Measurements from ENCODE around the gene SNX8.
"Not testable (repeated sequence)": the region's sequence is repeated elsewhere in the genome, so short reads cannot be mapped to it uniquely, and the experiment has no call there.

The SNX8 gene

DNA sequence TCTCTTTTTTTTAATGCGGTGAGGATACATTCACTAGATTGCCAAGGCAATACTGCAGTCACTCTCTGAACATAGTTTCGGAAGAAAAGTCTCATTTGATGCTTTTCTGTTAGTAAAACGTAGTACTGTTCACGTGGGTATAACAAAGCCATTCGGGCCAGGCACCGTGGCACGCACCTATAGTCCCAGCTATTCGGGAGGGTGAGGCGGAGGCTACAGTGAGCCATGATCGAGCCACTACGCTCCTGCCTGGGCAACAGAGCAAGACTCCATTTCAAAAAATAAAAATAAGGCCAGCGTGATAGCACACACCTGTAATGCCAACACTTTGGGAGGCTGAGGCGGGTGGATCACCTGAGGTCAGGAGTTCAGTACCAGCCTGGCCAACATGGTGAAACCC, 24.6 kb downstream of the SNX8 start:
- DNase-seq: no peak

DNA sequence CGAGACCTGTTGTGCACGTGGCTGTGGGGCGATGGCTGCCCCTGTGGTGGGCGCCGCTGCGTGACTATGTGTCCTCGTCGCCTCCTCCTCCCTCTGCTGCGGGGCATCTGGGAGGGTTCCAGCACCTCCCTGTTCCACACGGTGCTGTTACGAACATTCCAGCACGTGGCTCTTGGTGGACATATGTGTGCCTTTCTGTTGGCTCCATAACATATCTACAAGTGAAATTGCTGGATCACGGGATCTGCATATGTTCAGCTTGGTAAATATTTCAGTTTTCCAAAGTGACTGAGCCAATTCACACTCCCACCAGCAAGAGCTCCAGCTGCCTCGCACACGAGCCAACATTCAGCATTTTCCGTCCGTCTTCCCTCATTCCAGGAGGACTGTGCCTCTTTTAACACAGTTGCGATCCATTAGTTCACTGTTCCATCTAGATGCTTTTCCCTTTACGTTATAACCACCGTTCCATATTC, 25.1 kb downstream of the SNX8 start:
- DNase-seq: no peak

DNA sequence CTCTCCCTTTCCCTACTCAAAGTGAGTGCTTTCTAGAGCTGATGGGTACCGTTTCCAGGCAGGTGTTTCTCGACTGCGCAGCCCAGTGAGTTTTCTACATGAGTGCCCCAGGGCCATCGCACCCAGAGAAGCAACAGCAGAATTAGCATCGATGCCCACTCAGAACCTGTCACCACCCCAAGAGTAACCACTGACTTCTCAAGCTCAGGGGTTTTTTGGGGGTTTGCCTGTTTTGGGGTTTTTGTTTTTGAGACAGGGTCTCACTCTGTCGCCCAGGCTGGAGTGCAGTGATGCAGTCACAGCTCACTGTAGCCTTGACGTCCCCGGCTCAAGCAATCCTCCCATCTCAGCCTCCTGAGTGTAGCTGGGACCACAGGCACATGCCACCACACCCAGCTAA, 25.7 kb downstream of the SNX8 start:
- DNase-seq: no peak

DNA sequence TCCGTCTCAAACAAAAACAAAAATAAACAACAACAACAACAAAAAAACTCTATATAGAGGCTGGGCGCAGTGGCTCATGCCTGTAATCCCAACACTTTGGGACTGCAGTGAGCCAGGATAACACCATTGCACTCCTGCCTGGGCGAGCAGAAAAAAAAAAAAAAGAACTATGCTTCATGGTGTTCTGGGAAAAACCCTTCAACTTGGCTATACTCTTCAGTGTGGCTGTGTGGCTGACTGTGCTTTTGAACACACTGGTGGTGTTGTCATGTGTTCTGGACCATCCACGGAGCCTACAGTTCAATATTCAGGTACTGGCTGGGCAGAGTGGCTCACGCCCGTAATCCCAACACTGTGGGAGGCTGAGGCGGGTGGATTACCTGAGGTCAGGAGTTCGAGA, 26.5 kb downstream of the SNX8 start:
- no peak for DNase-seq

DNA sequence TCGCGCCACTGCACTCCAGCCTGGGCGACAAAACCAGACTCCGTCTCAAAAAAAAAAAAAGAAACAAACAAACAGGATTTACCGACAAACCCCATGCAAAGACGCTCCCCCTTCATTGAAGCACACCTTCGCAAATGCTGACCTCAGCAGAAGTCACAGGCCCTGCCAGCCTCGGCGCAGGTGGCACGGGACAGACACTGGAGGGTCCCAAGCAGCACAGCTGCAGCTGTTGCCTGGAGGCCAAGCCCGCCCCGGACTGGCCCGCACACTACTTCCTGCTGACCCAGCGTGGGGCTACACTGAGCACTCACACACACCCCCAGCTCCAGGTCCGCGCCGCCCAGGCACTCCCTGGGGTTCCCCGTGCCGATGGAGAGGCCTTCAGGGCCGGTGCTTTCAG, 31.2 kb downstream of the SNX8 start:
- DNase-seq: no peak

DNA sequence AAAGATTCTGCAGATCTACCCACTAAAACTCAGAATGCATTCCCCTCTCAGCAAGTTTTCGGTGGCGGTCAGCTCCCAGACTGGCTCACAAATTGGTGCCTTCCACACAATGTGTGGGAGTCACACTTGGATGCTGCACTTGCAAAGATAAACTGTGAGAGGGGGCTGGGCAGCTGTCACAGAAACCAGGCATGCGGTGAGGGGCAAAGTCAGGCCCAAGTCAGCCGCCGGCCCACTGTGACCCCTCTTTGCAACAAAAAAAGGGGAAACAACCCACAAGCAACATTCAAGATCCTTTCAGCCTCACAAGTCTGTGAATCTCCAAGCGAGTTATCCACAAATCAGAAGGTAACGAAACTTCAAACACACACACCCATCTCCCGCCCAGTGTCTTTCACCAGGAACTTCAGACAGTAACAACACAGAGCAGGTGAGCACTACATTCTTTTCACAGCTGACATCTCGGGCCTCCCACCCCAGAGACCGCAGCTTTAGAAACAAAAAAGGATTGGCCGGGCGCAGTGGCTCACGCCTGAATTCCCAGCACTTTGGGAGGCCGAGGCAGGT, 32.0 kb downstream of the SNX8 start:
- no peak for DNase-seq

DNA sequence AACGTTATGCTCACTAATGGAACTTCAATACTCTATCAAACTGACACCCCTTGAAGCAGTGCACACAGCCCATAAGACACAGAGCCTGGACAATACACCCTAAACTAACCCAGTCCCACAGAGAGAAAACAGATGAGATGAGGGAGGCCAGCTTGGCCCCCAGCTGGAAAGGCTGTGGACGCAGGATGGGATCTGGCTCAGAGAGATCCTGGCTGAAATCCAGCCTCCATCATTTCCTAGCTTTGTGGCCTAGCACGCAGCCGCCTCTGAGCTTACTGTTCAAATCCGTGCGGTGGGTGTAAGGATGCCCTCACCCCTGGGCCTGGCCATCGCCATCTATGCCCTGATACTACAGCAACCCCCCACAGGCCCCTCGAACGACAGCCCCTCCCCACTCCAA, 32.7 kb downstream of the SNX8 start:
- no peak for DNase-seq

DNA sequence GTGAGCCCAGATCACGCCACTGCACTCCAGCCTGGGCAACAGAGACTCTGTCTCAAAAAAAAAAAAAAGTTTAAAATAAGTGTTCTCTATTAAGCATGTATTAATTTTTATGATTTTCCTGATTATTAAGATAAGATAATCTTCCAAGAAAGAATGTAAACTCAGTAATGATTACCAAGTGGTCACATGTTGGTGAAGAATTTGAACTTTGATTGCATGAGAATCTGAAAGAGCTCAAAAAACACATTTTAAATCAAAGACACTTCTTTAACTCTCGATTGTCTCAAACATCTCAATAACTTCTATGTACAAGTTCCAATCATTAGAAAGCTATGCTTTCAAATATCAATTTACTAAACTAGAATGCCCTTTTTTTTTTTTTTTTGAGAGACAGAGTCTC, 33.8 kb downstream of the SNX8 start:
- DNase-seq: no peak

DNA sequence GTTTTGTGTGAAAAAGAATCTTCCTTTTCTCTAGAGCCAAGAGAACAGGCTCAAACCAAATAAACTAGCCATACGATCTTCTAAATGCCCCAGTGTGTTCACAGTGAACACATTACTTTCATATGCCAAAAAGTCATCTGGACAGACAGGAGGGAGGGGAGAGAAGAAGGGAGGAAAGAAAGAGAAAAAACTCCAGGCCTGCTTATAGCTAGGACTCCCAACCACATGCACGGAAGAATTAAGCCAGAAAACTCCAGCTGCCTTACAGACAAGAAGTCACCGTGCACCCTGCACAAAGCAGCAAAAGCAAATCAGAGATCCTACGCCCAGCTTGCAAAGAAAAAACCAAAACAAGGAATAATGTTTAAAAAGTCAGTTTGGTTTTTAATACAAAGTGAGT, 34.3 kb downstream of the SNX8 start:
- DNase-seq: no peak

DNA sequence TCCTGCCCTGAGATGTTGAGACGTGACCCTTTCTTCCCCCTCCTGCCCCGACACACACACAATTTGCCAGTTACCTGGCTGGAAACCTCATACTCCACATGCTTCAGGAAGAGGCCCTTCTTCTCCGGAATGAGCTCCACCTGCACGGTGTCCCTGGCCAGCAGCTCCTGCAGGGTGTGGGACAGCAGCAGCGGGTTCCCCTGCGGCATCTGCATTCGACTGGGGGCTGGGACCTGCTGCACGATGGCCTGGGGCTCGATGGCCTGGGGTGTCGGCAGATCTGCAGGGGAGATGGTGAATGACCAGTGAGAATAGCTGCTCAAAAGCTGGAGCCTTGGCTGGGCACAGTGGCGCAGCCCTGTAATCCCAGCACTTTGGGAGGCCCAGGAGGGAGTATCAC, 36.2 kb downstream of the SNX8 start:
- DNase-seq: no peak

DNA sequence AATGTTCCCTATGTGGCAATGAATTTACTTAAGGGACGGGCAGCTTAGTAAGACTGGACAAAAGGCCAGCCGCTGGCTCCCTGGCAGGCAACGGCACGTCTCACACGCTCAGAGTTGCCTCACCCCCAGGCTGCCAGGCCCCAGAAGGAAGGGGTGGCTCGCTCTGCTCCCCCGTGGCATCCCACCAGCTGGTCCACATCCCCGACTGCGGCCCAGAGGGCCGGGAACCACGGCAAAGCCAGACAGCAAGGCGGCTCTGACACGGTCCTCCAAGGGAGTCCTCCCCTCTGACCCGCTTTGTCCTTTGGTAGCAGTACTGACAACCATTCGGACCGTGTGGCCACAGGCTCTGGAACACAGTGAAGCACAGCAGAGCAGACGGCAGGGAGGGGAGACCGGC, 38.1 kb downstream of the SNX8 start:
- no peak for DNase-seq

DNA sequence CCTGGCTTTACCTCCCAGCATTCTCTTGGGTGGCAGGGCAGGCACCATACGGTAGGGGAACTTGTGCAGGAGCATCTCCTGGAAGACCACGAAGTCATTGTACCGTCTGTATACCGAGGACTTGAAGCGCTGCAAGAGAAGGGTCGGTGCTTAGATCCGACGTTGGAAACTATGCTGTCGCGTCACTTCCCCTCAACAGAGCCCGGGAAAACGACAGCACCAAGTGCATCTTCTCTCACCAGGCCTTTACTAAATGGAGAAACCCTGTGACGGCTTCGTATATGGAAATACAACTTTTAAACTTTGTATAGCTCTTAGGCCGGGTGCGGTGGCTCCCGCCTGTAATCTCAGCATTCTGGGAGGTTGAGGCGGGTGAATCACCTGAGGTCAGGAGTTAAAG, 39.1 kb downstream of the SNX8 start:
- DNase-seq: no peak

DNA sequence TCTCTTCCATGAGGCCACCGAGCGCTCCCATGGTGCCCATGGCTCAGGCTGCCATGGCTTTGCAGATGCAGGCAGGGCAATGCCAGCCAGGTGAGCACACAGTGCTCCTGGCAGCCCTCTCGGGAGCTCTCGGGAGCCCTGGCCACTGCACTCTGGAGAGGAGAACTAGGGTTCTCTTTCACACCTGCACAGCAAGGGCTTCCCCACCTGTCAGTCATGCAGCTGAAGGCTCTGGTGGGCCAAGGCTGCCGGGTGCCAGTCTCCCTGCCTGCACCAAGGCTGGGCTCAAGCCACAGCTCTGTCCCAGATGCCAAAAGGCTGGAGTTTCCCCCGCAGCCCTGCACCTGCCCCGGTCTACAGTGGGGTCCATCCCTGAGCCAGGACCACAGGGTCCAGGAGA, 39.6 kb downstream of the SNX8 start:
- no peak for DNase-seq

DNA sequence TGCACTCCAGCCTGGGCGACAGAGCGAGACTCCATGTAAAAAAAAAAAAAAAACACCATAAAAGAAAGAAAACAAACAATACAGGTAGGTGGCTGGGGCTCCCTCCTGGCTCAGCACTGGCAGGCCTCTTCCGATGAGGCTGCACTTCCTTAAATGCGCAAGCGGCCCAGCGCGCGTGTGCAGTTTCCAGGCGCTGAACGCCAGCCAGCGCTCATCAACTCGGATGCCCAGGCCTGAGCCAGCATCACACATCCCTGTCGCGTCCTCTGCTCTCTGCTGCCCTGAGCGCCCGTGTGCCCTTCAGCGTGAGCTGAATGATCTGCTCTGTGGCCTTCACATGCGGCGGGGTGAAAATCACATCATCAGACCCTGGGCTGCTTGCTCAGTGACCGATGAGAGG, 40.4 kb downstream of the SNX8 start:
- DNase-seq: no peak

DNA sequence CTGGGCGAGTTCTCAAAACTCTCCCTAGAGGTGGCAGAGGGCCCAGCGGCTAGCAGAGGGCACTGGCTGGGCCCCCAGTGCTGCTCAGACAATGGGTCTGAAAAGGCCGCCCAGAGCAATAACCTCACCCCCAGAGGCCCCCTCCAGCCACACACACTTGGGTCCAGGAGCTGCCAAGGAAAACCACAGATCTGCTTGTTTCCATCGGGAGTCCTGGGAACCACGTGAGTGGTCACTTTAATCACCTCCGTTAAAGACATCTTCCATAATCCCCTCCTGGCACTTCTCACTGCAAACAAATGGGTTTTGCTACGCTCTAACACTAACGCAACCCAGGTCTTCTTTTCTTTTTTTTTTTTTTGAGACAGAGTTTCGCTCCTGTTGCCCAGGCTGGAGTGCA, 42.2 kb downstream of the SNX8 start:
- DNase-seq: no peak

DNA sequence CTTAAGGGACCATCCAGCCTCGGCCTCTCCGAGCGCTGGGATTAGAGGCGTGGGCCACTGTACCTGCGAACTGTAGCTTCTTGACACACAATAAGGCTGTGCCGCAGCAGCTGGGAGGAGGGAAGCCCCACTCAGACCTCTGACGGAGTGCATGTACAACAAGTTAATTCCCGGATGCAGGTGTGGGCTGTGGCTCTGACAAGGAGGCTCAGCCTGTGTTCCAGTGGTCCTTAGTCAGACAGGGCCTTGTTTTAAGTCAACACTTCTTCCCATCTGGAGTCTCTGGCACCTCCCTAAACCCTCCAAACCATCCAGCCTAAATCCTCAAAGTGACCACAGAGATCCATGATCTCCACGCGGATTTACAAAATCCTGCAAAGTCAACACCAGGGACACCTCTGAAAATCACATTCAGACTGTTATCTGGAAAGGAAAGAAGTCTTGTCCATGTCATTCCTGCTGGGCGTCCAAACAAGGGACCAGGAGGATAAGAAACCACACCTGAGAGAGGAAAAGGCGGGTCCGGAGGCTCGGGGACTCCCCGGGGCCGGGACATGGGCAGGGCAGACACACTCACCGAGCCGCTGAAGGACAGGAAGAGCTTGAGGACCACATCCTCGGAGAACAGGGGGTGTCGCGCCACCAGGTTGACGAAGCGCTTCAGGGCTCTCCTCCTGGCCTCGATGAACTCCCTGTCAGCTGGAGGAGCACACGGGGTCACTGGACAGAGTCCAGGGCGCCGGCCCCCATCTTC, 42.8 kb downstream of the SNX8 start:
- DNase-seq: no peak

DNA sequence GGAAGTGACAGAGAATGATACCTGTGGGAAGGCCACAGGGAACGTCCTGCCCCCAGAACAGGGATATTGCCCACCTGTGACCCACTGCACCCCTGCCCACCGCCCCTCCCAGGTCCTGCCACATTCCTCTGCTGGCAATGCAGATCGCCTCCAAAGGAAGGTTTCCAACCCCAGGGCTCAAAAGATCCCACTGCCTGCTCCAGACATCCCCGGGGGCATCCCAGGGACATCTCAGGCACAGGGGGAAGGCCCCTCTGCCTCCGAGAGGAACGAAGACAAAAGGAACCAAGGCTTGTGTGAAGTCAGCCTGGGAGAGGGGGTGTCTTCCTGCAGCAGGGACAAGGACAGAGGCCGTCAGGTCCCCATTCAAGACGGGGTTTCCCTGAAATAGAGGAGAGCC, 43.7 kb downstream of the SNX8 start:
- DNase-seq: no peak

DNA sequence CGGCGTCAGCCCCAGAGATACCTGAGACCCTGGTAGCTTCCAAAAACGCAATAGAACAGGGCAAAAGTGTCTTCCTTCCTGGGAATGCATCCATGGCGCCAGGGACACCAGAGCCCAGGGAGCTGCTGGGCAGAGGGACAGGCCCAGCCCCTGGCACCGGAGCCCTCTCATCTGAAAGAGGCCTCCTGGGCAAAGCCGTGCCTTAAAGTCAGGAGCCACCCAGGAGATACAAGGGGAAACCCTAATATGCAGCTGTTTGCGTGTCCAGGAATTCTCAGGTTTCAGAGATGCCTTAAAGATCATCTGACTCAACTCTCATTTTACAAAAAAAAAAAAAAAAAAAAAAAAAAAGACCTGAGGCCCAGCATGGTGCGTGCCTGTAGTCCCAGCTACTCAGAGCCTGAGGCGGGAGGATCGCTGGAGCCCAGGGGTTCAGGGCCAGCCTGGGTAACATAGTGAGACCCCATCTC, 44.2 kb downstream of the SNX8 start:
- no peak for DNase-seq

DNA sequence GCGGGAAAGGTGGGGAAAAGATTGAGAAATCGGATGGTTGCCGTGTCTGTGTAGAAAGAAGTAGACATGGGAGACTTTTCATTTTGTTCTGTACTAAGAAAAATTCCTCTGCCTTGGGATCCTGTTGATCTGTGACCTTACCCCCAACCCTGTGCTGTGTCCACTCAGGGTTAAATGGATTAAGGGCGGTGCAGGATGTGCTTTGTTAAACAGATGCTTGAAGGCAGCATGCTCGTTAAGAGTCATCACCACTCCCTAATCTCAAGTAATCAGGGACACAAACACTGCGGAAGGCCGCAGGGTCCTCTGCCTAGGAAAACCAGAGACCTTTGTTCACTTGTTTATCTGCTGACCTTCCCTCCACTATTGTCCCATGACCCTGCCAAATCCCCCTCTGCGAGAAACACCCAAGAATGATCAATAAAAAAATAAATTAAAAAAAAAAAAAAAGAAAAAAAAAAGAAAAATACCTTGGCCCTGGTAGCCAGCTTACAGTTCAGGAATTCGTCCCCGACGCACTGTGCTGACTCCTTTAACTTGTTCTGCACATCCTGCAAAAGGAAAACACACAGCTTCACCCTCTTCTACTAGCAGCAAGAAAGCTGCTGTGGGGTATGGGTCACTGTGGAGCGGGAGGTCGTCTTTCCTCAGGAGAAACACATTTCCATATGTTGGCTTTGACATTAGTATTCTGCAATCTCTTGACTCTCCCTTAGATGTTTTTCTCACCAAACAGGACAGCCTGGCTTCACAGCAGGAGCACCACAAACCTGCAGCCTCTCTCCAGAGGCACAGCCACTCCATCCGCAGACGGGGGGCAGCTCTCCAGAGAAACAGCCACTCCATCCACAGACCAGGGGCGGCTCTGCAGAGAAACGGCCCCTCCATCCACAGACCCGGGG, 44.9 kb downstream of the SNX8 start:
- not testable (repeated sequence) for DNase-seq

DNA sequence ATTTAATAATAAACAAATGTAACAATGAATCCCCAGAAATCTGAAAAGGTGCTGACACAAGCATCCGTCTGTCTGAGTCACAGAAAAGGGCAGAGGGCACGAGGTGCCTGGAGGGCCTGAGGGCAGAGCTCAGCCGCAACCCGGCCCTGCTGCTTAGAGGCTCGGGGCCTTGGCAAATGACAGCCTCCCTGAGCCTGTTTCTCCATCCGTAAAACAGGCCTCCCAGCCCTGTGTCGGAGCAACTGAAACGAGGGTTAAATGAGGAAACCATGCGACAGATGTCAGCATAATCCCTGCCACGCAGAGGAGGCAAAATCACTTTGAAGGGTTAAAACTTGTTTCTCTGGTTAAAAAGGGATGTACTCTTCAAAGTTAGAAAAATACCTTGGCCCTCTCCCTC, 47.3 kb downstream of the SNX8 start:
- DNase-seq: no peak

DNA sequence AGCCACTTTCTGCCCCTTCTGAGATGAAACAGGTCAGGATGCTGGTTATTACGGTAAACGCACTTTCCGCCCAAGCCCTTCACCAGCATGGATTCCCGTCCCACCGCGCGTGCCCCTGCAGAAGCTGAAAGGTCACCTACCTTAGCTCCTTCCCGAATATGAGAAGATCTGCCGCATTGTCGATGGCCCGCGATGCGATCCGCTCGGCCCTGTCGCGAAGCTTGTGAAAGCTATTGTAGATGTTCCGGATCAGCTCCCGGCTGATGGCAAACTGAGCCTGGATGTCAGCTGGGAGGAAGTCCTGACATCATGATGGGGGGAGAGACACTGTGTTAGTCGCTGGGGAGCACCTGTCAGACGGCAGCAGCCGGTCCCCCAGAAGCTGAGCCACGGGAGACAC, 50.1 kb downstream of the SNX8 start:
- no peak for DNase-seq

DNA sequence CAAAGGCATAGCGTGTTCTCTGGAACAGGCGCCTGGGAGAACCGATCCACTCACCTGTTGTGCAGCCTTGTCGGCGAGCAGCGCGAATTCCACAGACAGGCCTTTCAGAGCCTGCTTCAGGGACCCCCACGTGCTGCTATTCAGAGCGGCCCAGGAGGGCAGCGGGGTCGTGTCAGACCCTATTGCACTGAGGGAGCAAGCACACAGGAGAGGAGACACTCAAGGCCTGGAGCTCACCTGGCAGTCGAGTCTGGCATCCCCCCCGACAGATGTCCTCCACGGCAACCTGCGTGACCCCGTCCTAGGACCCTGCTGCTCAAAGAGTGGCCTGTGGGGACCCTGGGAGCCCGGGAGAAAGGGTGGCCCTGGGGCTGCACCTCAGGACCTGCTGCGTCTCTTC, 51.1 kb downstream of the SNX8 start:
- DNase-seq: no peak

DNA sequence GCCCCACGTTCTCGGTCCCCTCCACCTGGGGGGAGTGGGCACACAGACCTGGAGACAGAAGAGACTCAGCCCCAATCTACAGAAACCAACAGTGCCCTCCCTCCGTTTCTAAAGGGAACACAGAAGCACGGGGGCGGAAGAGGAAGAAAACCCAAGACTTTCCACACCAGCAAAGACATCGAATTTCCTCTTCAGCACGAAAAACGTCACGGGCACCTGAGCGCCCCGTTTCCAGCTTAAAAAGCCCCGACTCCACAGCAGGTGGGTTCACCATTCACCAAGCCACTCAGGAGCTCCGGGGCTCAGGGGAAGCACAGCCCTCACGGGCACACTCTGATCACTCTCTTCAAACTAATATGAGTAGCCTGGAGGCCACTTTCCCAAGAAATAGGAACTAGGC, 52.6 kb downstream of the SNX8 start:
- peak; percentile 25 for DNase-seq

DNA sequence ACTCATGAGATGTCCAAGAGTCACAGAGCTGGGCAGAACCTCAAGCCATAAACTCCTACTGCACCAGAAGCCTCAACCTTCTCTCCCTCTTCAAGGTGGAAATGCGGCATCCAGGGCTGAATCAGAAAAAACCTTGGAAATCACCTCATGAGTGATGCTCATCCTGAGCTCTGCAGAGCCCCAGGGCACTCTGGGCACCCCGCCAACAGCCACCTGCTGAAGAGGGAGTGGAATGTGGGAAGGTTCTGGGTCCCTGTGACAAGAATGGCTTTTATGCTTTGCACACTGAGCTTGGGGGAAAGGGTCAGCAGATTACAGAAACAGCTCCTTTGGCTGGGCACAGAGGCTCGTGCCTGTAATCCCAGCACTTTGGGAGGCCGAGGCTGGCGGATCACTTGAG, 53.4 kb downstream of the SNX8 start:
- no peak for DNase-seq
